Fibroblast of lung (primary cell): ENCODE results near the gene SRRM3. TPM values are rescaled to one million over a fixed set of nuclear protein-coding genes. Genes with fewer than 3 reads are reported as not detected.

ENCODE experiments used
- DNase-seq, 2 donors: peaks; one replicate each; pipeline versions ENCODE4 v3.0.0 to v3.0.0-alpha.2; 2010; ENCODE audit warnings: low read depth in 2 of 2
- H2AFZ ChIP-seq: 2 replicates; pipeline ENCODE4 v1.5.1; 2012; ENCODE audit warnings: low read length, control low read depth, inconsistent platforms
- H3K27ac ChIP-seq: 2 replicates; pipeline ENCODE4 v1.5.1; 2011; ENCODE audit warnings: low read length, control low read depth; ENCODE audit not compliant: insufficient read depth
- H3K27me3 ChIP-seq: 2 replicates; pipeline ENCODE4 v1.5.1; 2011; ENCODE audit warnings: mild to moderate bottlenecking, low read length; ENCODE audit not compliant: control insufficient read depth, insufficient read depth
- H3K36me3 ChIP-seq: 2 replicates; pipeline ENCODE4 v1.5.1; 2011; ENCODE audit warnings: low read length; ENCODE audit not compliant: control insufficient read depth, insufficient read depth
- H3K4me1 ChIP-seq: 2 replicates; pipeline ENCODE4 v1.5.1; 2011; ENCODE audit warnings: low read length; ENCODE audit not compliant: control insufficient read depth, insufficient read depth; ENCODE audit errors: extremely low read depth
- H3K4me2 ChIP-seq: 2 replicates; pipeline ENCODE4 v1.5.1; 2011; ENCODE audit warnings: low read length, control low read depth; ENCODE audit not compliant: insufficient read depth; ENCODE audit errors: extremely low read depth
- H3K4me3 ChIP-seq, 4 experiments: fragments of 200-600 bp in 1 of 4; sonication (generic) in 1 of 4; replicated peaks in 1 of 4; 2 replicates each; pipeline ENCODE4 v1.5.1; 2011 to 2016; ENCODE audit warnings: low read length in 4 of 4, low read depth in 3 of 4, mild to moderate bottlenecking in 3 of 4, control low read depth in 2 of 4, inconsistent platforms in 1 of 4, mixed read lengths in 1 of 4; ENCODE audit not compliant: insufficient read depth in 1 of 4; ENCODE audit errors: control extremely low read depth in 1 of 4
- H3K79me2 ChIP-seq: 2 replicates; pipeline ENCODE4 v1.5.1; 2012; ENCODE audit warnings: mild to moderate bottlenecking, low read length, inconsistent platforms; ENCODE audit not compliant: control insufficient read depth, insufficient read depth
- H3K9ac ChIP-seq: 2 replicates; pipeline ENCODE4 v1.5.1; 2011; ENCODE audit warnings: mild to moderate bottlenecking, low read length, control low read depth; ENCODE audit not compliant: insufficient read depth
- H3K9me3 ChIP-seq: 2 replicates; pipeline ENCODE4 v1.5.1; 2012; ENCODE audit warnings: low read depth, low read length; ENCODE audit not compliant: control insufficient read depth, insufficient read depth
- H4K20me1 ChIP-seq: 2 replicates; pipeline ENCODE4 v1.5.1; 2011; ENCODE audit warnings: low read length; ENCODE audit not compliant: control insufficient read depth, insufficient read depth; ENCODE audit errors: extremely low read depth
- CTCF ChIP-seq, 2 donors: IDR thresholded peaks in 1 of 2; conservative IDR thresholded peaks in 1 of 2; 1 replicate in 1 of 2; 2 replicates in 1 of 2; pipeline ENCODE4 v1.5.1; 2011 to 2012; ENCODE audit warnings: low read length in 2 of 2, control low read depth in 1 of 2, inconsistent platforms in 1 of 2, low read depth in 1 of 2, mild to moderate bottlenecking in 1 of 2
- EZH2 ChIP-seq: IDR thresholded peaks from 2 replicates; pipeline ENCODE4 v1.5.1; 2012; ENCODE audit warnings: low read length, control low read depth, mild to moderate bottlenecking; ENCODE audit errors: missing control alignments
- polyA plus RNA-seq, 2 donors: library from polyadenylated mRNA; depleted of rRNA in 1 of 2; stranded (reverse) in 1 of 2; unstranded in 1 of 2; fragments of >200 nt; gene quantifications; 2 replicates each; pipeline ENCODE4 v1.2.1, GENCODE V29; 2011 to 2012; ENCODE audit warnings: missing spikeins in 1 of 2
- total RNA-seq: library from RNA; depleted of rRNA; stranded (reverse); fragments of >200 nt; gene quantifications from 2 replicates; pipeline ENCODE4 v1.2.1, GENCODE V29; 2014

SRRM3 gene
- total and polyA plus RNA-seq, 2 donors (not counting 1 experiment from before 2014, with no cell fraction given): 0.40 to 1.7 TPM

- H3K36me3 ChIP-seq: no peaks in the 10 kb centered on the region
- peaks cover 2% of the 10 kb centered on the region for H3K4me1 ChIP-seq
- no peaks in the 10 kb centered on the region for H3K9me3 ChIP-seq
- no peak for DNase-seq
- H4K20me1 ChIP-seq: no peaks in the 10 kb centered on the region
- H3K27ac ChIP-seq: no peak overlapping the region
- no peak overlapping the region for H3K4me3 ChIP-seq
- TF ChIP-seq EZH2 (no peak), CTCF (conservative IDR thresholded peaks at IDR 0.05 in 1 of 2, IDR thresholded peaks at IDR 0.05 in 1 of 2; ENCODE audit: low read depth in 1 of 2, low read length in 2 of 2) (no peak)
- H2AFZ ChIP-seq: no peak overlapping the region
- H3K27me3 ChIP-seq: no peaks in the 10 kb centered on the region
- no peak overlapping the region for H3K9ac ChIP-seq
- no peaks in the 10 kb centered on the region for H3K79me2 ChIP-seq
- no peak overlapping the region for H3K4me2 ChIP-seq
Observed at GRCh38 chr7:76182225-76182960, 19.3 kb upstream of the SRRM3 start.

GRCh38 chr7:76185187-76185896 lies 16.4 kb upstream of the SRRM3 start:
- Histone ChIP-seq H4K20me1 (no peaks in the 10 kb centered on the region), H3K79me2 (no peaks in the 10 kb centered on the region), H3K27me3 (no peaks in the 10 kb centered on the region), H3K4me1 (no peaks in the 10 kb centered on the region), H3K9me3 (no peaks in the 10 kb centered on the region), H3K4me2 (no peak overlapping the region), H3K4me3 (no peak overlapping the region), H2AFZ (no peak overlapping the region), H3K36me3 (no peaks in the 10 kb centered on the region), H3K9ac (no peak overlapping the region), H3K27ac (no peak overlapping the region)
- no peak for DNase-seq
- TF ChIP-seq CTCF (conservative IDR thresholded peaks at IDR 0.05 in 1 of 2, IDR thresholded peaks at IDR 0.05 in 1 of 2; ENCODE audit: low read depth in 1 of 2, low read length in 2 of 2) (no peak), EZH2 (no peak)

GRCh38 chr7:76187272-76187671 lies 14.4 kb upstream of the SRRM3 start:
- no peaks in the 10 kb centered on the region for H3K4me1 ChIP-seq
- no peaks in the 10 kb centered on the region for H3K36me3 ChIP-seq
- no peaks in the 10 kb centered on the region for H3K79me2 ChIP-seq
- H3K9ac ChIP-seq: no peak overlapping the region
- H3K27ac ChIP-seq: no peak overlapping the region
- H4K20me1 ChIP-seq: no peaks in the 10 kb centered on the region
- no peak overlapping the region for H2AFZ ChIP-seq
- no peaks in the 10 kb centered on the region for H3K27me3 ChIP-seq
- no peak for DNase-seq
- no peaks in the 10 kb centered on the region for H3K9me3 ChIP-seq
- TF ChIP-seq EZH2 (no peak), CTCF (conservative IDR thresholded peaks at IDR 0.05 in 1 of 2, IDR thresholded peaks at IDR 0.05 in 1 of 2; ENCODE audit: low read depth in 1 of 2, low read length in 2 of 2) (no peak)
- no peak overlapping the region for H3K4me2 ChIP-seq
- no peak overlapping the region for H3K4me3 ChIP-seq
